NCI-H1417 treated with DMSO at 0.1 percent for 48 hours (cell line): ENCODE data around the gene NHLH2.

Source experiments
- DNase-seq: peaks from one replicate; lab custom pipeline; 2025; lab: John Stamatoyannopoulos, UW

Gene NHLH2

GRCh38 chr1:115840605-115841460 lies at the start of gene NHLH2:
Gene NHLH2 (minus strand): TSS chr1:115841126. CDS start chr1:115838372, 2,754 bp downstream.
- DNase-seq = no peak

GRCh38 chr1:115890580-115890979 lies 49.7 kb upstream of the NHLH2 start:
- DNase-seq = peak; percentile 91

GRCh38 chr1:115888976-115889375 lies 48.0 kb upstream of the NHLH2 start:
- no peak for DNase-seq

DNA sequence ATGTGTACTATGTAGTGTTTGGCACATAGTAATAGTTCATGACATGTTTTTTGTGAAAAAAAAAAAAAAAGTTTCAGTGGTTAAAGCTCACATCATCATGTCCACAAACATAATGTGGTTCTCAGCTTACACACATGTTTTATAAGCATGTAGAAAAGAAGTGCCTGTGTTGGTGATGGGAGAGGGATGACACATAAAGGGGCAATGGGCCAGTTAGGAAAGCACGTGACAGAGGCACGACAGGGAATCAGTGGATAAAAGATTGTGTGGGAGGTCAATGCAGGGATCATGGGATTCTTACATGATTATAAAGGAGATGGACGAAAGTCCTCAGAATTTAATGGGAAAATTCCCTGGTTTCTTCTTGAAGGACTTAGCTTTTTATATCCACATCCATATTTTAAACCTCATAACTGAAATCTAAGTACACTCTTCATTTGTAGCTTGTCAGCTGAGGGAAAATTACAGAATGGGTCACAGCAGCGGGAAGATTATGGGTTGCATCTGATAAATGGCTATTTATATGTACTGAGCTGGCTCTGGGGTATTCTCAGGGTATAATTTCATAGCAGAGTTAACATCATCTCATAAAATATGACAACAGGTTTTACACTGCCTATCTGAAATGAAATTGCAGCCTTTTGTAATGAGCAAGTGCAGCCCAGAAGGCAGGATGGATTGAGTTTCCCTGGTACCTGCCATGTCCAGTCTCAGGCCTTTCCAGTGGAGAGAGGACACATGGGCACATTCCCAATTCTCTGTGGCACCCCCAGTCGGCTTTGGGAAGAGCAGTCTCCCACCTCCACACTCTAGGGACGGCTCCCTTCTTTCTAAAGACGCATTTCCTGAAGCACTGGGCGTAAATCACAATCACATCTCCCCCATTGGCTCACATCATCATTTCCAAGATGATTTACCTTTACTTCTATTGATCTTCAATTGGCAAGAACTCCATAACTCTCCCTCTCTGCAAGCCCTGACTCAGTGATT lies 42.3 kb upstream of the NHLH2 start:
- DNase-seq = peak; percentile 6

- no peak for DNase-seq
Observed at GRCh38 chr1:115880981-115881672, 40.2 kb upstream of the NHLH2 start.

GRCh38 chr1:115879977-115880376 lies 39.1 kb upstream of the NHLH2 start:
- no peak for DNase-seq

DNA sequence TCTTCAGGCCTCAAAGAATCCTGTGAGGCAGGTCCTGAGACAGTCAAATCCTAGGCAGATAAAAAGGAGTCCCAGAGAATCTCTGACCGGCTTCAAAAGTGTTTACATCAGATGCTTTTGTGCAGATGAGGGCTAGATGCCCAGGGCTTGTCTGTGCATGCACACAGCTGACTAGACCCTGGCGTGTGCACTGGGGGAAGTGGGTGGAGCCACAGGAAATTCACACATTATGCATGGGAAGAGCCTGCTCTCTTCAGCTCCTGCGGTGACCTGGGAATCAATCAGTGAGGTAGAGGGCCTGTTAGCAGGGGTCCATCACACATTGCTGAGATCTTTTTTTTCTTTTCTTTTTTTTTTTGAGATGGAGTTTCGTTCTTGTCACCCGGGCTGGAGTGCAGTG lies 36.6 kb upstream of the NHLH2 start:
- DNase-seq = no peak

DNA sequence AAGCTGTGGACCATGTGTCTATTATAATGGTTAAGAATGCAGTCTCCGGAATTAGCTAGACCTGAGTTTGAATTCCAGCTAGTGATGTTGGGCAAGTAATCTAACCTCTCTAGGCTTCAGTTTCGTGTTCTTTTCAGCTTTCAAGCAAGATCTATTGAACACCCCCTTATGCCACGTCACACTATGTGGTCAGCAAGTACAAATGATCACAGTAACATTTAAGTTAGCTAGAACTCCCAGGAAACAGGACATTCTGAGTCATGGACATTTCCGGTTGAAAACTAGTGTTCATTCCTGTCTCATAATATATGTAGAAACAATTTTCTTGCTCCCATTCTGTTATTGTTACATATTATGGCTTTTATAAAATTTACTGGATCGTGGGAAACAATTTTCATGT lies 34.0 kb upstream of the NHLH2 start:
- no peak for DNase-seq

DNA sequence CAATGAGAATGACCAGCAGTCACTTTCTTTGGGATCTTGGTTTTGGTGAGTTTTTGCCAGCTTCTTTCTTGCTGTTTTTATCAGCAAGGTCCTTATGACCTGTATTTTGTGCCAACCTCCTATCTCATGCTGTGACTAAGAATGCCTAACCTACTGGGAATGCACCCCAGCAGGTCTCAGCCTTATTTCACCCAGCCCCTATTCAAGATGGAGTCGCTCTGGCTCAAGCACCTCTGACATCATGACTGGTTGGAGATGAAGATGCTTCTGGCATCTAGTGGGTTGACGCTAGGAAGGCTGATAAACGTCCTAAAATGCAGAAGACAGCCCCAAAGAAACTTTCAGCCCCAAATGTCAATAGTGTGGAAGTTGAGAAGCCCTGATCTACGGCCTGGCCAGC lies 33.6 kb upstream of the NHLH2 start:
- no peak for DNase-seq

GRCh38 chr1:115873184-115873583 lies 32.3 kb upstream of the NHLH2 start:
- DNase-seq = no peak

- DNase-seq = no peak
Observed at GRCh38 chr1:115869064-115869463, 28.1 kb upstream of the NHLH2 start.

DNA sequence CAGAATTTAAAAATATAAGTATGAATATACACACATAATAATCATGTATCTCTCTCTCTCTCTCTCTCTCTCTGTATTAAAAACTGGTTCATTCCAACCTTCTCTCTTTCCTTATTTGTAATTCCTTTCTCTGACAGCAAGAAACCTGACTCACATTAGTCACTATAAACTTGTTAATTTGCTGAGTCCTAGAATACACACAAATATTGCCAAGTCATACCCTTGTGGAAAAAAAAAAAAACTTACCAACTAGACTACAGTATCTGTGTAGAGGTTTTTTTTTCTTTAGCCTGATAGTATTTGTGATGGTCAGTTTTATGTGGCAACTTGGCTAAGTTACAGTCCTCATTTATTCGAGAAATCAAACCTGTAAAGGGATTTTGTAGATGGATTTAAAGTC lies 26.3 kb upstream of the NHLH2 start:
- no peak for DNase-seq

GRCh38 chr1:115865704-115866380 lies 24.9 kb upstream of the NHLH2 start:
- no peak for DNase-seq

- DNase-seq = no peak
Observed at GRCh38 chr1:115862403-115862802, 21.5 kb upstream of the NHLH2 start.

DNA sequence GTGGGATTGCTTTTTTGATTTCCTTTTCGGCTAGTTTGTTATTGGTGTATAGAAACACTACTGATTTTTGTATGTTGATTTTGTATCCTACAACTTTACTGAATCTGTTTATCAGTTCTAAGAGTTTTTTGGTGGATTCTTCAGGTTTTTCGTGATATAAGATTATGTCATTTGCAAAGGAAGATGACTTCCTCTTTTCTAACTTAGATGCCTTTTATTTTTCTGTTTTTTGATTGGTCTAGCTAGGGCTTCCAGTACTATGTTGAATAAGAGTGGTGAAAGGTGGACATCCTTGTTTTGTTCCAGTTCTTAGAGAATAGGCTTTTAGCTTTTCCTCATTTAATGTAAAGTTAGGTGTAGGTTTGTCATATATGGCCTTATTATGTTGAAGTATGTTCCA lies 13.1 kb upstream of the NHLH2 start:
- no peak for DNase-seq

GRCh38 chr1:115850937-115851336 lies 10.0 kb upstream of the NHLH2 start:
- no peak for DNase-seq

- no peak for DNase-seq
Observed at GRCh38 chr1:115847787-115848186, 6.9 kb upstream of the NHLH2 start.

DNA sequence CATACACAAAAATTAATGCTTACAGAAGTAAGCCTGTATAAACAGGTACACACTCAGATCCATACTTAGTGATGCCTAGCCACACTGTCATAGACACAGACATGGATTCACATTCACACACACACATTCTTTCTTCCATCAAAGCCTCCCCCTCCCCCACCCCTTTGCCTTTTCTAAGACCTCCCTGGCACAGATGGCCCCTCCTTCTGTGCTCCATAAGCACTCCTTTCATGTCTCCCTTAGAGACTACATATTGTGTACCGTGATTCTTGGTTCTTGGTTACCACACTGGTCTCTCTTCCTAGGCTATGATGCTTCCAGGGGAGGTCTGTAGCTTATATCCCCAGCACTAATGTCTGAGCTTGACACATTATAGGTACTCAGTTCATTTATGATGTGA lies 2.0 kb upstream of the NHLH2 start:
- no peak for DNase-seq

DNA sequence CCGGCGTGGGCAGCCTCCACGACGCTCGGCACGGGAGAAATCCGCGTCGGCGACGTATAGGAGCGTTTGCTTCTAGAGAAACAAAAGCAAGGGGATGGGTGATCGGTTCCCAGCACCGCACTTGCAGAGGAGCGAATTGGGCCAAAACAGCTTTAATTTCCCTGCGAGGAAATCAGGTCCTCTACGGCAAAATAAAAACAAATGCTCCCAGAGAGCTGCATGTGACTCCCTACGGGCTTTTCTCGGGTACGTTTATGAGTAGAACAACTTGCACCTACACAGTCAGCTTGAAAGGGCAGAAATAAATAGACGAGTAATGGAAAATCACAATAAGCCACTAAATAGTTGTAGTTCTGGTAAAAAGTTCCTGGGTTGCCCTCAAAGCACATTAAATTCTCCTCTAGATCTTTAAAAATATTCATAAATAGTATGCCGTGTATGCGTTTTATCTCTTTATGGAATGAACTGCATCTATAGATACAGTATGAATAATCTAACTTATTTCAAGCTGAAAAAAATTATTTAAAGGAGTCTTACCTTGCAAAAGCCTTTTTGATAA lies 1.2 kb downstream of the NHLH2 start:
- no peak for DNase-seq

DNA sequence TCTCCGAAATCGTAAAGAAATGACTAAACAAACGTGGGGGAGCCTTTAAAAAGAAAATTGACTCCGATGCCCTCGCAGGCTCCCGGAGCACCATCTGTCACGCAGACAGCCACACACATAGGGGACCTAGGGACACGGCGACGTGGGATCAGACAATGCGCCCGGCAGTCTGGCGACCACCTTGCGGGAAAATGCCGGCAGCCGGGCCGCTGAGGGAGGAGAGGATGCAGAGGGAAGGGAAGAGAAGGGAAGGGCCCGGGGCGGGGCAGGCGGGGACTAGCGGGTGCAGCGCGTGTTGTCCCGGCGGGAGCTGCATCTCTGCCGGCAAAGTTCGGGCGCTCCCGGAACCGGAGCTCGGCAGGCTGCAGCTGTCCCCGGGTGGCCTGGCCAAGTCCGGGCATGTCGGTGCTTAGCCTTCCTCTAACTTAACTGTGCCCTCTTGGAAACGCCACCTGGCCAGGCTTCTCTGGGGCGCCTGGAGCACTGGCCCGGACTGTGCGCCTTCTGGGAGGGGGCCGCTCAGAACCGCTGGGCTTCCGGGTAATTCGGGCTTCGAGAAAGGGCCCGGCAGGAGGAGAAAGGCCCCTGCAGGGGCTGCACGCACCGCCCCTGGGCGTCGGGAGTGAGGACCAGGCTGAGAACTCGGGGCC lies 1.8 kb downstream of the NHLH2 start:
- no peak for DNase-seq
